ENCODE data around the gene ACTR1A. TPM values are rescaled to one million over a fixed set of nuclear protein-coding genes. Genes with fewer than 3 reads are reported as not detected.
"Not testable (repeated sequence)": the region's sequence is repeated elsewhere in the genome, so short reads cannot be mapped to it uniquely, and the experiment has no call there.

ACTR1A gene
- total RNA-seq, 1 donor from 2014 or later: 172 TPM

GRCh38 chr10:102457591-102458150 lies 44.8 kb downstream of the ACTR1A start:
- no peak for DNase-seq (ENCODE audit: extremely low read depth, low read depth, low spot score)

DNA sequence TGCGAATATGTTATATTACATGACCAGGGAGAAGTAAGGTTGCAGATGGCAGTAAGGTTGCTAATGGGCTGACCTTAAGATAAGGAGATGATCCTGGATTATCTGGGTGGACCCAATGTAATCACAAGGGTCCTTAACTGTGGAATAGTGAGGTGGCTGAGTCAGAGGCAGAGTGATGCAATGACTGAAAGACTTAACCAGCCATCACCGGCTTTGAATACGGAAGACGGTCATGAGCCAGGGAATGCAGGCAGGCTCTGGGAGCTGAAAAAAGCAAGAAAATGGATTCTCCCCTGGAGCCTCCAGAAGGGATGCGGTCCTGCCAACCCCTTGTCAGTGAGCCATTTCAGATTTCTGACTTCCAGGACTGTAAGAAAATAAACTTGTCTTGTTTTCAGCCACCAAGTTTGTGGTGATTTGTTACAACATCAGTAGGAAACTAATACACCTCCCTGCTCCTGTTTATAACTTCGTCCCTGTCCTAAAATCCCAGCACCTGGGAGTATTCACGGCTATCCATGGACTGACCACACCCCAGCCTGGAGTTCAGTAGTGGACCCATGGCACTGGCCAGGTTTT lies 46.5 kb downstream of the ACTR1A start:
- no peak for DNase-seq (ENCODE audit: extremely low read depth, low read depth, low spot score)

- DNase-seq (ENCODE audit: extremely low read depth, low read depth, low spot score): not testable (repeated sequence)
Observed at GRCh38 chr10:102454662-102455487, 47.6 kb downstream of the ACTR1A start.

DNA sequence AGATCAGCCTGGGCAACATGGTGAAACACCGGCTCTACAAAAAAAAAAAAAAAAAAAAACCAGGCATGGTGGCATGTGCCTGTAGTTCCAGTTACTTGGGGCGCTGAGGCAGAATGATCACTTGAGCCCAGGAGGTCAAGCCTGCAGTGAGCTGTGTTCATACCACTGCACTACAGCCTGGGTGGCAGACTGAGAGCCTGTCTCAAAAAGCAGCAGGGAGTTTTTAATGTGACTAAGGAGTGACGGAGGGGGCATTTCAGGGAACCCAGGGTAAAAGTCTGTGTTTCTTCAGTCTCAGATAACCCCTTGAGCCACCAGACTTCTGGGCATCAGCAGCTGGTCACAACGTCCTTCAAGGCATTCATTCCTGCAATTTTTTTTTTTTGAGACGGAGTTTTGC lies 49.0 kb downstream of the ACTR1A start:
- DNase-seq (ENCODE audit: extremely low read depth, low read depth, low spot score): no peak

DNA sequence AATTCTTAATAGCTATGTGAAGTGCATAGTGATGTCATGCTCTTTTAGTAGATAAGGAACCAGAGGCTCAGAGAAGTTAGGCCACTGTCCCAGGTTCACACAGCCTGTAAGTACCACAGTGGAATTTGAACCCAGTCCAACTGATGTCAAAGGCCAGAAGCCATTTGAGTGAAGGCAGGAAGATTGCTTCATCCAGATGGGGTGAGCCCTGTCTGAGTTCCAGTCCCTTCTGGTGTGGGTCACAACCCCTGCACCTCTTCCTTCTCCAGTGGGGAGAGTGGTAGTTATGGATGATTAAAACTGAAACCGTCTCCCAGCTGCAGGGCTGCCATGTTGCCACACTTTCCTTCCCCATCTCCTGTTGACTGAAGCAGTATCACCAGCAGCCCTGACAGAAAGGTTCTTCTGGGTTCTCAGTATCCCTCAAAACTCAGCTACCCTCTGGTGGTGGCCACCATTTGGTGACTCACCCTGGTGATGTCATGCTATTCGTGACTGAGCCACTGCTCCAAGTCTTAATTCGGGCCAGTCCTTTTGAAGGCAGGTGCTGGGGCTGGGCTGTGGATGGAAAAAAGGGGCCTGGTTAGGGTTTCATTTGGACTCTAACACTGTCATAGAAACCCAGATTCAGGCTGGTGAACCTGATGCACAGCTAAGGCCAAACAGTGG lies 49.7 kb downstream of the ACTR1A start:
- no peak for DNase-seq (ENCODE audit: extremely low read depth, low read depth, low spot score)

- no peak for DNase-seq (ENCODE audit: extremely low read depth, low read depth, low spot score)
Observed at GRCh38 chr10:102451105-102451969, 51.2 kb downstream of the ACTR1A start, which contains the start of gene C10orf95. Gene C10orf95, minus strand, starts transcription at chr10:102451543. Its CDS starts 450 bp downstream, at chr10:102451093.

DNA sequence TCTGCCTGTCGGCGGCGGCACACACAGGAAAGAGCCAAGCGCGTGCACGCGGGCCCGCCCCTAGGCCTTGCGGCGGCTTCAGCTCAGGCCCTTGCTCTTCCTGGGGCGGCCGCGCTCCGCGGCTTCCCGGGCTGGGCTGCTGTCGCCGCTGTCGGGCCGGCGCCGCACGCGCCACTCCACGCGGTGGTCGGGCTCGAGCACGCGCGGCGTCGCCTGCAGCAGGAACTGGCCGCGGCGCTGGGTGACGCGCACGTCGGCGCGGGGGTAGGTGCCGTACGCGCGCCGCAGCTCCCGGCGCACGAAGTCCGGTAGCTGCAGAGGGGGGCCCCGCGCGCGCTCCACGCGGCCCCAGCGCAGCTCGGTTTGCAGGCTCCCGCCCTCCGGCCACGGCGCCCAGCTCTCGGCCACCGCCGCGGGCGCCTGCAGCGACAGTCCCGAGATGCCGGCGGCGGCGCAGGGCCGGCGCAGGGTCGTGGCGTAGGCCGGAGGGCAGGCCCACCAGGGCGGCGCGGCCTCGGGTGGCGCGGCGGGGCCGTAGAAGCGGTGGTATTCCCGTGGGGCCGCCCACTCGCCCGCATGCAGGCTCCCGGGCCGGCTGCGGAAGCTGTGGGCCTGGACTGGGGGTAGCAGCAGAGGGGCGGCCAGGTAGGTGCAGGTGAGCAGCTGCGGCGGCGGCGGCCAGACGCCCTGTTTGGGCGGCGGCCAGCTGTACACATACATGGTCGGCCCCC lies 52.0 kb downstream of the ACTR1A start:
- DNase-seq (ENCODE audit: extremely low read depth, low read depth, low spot score): no peak

DNA sequence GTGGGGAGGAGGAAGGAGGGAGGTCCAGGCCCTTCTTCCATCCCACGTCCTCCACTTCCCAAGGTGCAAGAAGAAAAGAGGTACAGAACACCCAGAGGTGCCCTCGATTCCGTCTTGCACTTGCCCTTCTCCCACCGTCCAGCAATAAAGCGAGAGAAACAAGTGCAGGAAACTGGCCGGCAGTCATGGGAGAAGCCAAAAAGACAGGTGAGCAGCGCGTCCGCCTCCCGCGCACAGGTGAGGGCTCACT lies 52.5 kb downstream of the ACTR1A start:
- DNase-seq (ENCODE audit: extremely low read depth, low read depth, low spot score): no peak

- DNase-seq (ENCODE audit: extremely low read depth, low read depth, low spot score): no peak
Observed at GRCh38 chr10:102449321-102450123, 53.0 kb downstream of the ACTR1A start.

- DNase-seq (ENCODE audit: extremely low read depth, low read depth, low spot score): no peak
Observed at GRCh38 chr10:102444851-102445250, 57.7 kb downstream of the ACTR1A start.

- DNase-seq (ENCODE audit: extremely low read depth, low read depth, low spot score): no peak
Observed at GRCh38 chr10:102438374-102438773, 64.1 kb downstream of the ACTR1A start.

GRCh38 chr10:102437515-102437914 lies 65.0 kb downstream of the ACTR1A start:
- DNase-seq (ENCODE audit: extremely low read depth, low read depth, low spot score): no peak

- DNase-seq (ENCODE audit: extremely low read depth, low read depth, low spot score): no peak
Observed at GRCh38 chr10:102436312-102436711, 66.2 kb downstream of the ACTR1A start.

DNA sequence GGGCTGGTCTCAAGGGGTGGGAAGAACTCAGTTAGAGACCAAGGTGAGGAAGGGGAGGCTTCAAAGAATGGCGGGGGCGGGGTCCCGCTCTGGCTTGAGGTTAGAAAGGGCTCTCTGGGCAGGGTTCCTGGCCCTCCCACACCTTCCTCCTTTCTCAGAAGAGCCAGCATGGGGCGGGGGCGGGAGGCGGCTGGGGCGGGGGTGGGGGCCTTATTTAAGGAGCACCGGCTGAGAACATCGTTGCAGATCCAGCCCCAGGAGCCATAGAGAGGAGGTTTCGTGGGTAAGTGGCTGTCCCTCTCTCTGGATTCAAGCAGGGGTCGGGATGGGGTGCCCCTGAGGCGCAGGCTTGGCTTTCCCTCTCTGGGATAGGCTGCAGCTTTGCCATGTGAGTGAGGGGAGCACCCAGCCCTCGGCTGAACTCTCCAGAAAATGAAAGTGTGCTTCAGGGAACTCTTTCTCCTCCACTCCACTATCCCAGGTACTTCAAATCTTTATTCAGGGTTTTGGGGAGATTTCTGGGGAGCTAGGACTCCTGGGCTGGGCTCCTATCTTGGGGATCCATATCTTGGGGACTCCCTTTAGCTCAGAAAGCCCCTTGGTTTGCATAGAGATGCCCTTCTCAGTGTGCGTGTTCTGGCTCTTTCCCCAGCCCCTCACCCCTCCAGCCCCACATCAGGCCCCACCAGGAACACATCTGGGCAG lies 66.8 kb downstream of the ACTR1A start:
- DNase-seq (ENCODE audit: extremely low read depth, low read depth, low spot score): no peak

DNA sequence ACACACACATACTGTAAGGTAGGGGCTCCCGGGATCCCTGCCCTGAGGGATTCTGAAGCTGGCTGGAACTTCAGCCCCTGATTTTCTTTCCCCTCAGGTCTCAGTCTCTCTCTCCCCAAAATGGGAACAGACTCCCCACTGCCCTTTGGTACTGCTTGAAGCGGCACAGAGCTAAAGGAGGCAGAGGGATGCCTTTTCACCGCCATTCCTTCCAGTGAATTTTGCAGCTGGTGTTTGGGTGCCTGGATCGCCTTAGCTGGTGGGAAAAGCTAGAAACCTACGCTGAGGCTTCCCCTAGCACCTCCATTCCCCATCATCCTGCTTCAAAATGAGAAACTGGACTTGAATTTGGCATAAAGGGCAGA lies 67.4 kb downstream of the ACTR1A start:
- DNase-seq (ENCODE audit: extremely low read depth, low read depth, low spot score): no peak

- DNase-seq (ENCODE audit: extremely low read depth, low read depth, low spot score): no peak
Observed at GRCh38 chr10:102434394-102435132, 67.9 kb downstream of the ACTR1A start.

DNA sequence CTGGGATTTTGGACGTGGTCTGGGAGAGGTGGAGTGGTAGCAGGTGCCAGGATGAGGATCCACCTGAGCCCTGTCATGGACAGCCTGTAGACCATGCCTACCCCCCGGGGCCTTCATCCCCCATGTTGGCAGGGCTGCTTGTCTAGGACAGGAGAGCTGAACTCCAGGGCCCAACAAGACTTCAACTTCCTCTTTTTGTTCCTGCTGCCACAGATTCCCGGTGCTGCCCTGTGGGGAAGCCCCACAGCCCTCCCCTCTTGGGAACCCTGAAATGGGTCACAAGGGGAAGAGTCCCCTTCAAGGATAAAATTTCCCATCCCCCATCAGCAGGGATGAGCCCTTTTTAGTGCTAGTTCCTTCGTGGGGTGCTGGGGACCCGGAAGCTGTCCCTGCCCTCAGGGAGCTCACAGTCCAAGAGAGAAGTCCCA lies 68.9 kb downstream of the ACTR1A start:
- no peak for DNase-seq (ENCODE audit: extremely low read depth, low read depth, low spot score)
